GM21360 (cell line): Measurements from ENCODE around the gene LARP6.

Experiments used
- ATAC-seq: cut with Tn5 transposase; IDR thresholded peaks from one replicate; pipeline ENCODE4 v1.9.1; 2021; ENCODE audit warnings: mild to moderate bottlenecking, moderate library complexity; ENCODE audit not compliant: unreplicated experiment

Gene LARP6

DNA sequence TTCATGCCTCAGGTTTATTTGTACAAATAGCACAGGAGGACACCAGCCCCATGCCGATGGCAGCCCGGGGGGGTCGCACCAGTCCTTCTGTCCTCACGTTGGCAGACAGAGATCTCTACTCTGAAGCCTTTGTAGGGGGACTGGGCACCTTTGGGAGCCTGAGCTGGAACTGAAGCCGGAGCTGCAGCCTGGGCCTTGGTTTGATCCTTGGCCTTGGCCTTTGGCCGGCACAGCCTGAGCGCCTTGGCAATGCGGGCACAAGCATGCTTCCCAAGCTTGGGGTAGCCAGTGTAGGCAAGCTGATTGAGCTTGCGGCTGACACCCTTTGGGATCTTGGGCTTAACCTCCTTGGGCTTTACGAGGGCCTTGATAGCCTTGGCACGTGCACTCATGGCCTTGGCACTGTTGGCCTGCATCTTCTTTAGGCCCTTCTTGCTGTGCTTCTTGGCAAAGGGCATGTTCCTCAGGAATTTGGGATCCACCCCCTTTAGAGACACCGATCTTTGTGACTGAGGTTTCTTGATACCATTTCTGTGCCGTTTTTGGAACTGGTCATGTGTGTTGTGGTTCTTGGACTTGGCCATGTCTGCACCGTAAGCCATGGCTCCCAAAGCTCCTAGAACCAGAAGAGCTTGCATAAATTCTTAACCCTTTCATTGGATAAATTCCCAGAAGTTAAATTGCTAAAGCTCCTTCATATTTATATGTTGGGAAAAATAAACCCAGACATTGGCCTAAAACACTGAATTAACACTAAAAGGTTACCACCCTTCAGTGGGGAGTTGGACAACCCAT is 57.2 kb downstream of the LARP6 start:
- no peak for ATAC-seq

DNA sequence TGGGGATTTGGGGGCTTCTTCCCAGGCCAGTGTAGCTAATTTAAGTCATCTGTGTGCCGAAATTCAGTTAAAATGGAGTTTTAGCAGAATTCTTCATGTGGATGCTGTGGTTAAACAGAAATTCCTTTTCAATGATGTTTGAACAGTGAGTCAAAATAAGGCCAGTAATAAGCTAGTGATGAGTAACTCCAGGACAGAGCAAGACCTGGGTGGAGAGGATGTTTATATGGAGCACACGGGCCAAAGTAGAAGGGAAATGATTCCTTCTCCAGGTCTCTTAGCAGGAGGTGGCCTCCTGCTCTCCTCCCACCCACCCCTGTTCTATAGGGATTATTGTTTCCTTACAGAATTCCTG is 58.7 kb downstream of the LARP6 start:
- no peak for ATAC-seq

GRCh38 chr15:70794596-70795310 is 59.2 kb downstream of the LARP6 start:
- ATAC-seq: no peak

GRCh38 chr15:70793694-70794093 is 60.3 kb downstream of the LARP6 start:
- ATAC-seq: no peak

DNA sequence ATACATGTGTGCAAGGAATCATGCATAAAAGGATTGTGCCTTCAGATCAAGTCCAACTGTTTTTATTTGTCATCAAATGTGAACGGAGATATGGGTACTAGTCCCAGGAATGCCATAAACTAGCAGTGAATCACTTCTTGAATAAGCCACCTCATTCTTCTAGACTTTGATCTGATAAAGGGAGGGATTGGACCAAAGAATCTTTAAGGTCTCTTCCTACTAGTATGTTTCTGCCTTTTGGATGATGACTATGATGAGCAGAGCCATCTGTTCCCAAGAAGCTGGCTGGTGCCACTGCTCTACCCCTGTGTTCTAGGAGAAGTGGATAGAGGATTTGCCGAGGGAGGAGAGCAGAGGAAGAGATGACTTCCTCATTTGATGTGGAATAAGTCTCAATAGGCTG is 61.8 kb downstream of the LARP6 start:
- no peak for ATAC-seq

DNA sequence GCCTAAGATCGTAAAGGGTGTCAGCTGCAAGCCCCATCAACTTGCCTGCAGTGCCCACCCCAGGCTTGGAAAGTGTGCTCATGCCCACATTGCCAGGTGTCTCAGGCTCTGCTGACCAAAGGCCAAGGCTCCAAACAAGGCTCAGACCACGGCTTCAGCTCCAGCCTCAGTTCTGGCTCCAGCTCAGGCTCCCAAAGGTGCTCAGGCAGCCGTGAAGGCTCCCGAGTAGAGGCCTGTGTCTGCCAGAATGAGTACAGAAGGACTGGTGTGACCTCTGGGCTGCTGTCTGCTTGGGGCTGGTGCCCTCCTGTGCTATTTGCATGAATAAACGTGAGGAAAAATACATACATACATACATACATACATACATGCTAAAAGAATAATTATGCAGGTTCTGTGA is 62.7 kb downstream of the LARP6 start:
- no peak for ATAC-seq

DNA sequence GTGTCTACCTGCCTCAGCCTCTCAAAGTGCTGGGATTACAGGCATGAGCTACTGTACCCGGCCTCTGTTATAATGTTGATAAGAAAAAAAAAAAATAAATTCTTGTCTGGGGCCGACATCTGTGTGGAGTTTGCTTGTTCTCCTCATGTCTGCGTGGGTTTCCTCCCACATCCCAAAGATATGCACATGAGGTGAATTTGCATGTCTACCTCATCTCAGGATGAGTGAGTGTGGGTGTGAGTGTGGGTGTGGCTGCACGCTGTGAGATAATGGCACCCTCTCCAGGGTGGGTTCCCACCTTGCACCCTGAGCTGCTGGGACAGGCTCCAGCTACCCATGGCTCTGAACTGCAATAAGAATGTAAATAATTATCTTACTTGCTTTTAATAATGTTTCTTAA is 64.7 kb downstream of the LARP6 start:
- no peak for ATAC-seq

- no peak for ATAC-seq
Measured at GRCh38 chr15:70788114-70789049, 65.6 kb downstream of the LARP6 start.

DNA sequence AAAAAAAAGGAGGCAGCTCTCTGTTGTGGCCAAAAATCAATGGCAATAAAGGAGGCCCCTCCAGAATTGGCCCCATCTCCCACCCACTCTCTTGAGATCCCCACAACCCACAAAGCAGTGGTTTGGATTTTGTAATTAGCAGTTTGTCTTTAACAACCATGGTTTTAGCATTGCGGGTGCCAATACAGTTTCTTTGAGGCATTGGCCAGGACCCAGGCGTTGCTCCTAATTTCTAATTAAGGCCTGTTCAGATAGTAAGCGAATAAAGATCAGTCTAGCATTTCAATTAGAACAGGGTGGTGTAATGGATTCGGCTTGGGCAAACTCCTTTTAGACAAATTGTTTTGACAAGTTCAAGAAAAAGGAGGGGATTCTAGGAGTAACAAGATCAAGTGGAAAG is 67.0 kb downstream of the LARP6 start:
- ATAC-seq: no peak

DNA sequence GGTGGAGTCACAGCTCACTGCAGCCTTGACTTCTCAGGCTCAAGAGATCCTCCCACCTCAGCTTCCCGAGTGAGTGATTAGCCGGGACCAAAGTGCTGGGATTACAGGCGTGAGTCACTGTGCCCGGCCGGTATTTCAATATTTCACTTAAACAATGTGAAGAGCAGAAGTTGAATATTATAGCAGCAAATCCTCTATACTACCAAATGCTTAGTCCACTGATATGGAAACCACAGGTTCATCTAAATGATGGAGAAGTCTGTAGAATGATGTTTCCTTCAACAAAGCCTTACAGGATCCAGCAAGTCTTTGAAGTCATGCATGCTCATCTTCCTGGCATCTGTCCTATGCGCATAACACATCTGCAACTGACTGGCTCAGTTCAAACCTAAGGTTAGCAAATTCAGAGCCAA is 70.3 kb downstream of the LARP6 start:
- no peak for ATAC-seq

DNA sequence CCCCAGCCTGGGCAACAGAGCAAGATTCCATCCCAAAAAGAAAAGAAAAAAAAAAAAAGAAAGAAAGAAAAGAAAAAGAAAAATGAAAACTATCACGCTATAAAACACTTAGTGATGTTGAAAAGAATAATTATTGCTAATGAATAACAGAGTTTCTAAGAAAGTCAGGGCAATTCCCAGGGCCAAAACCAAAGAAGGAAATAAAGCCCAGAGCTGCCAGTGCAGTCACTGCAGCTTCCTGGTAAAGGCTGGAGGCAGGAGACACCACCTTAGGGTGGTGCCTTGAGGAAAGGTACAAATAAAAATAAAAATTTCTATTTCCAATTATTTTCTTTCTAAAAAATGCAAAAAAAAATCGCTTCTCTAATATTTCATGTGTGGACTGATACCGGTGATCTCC is 70.9 kb downstream of the LARP6 start:
- ATAC-seq: no peak

DNA sequence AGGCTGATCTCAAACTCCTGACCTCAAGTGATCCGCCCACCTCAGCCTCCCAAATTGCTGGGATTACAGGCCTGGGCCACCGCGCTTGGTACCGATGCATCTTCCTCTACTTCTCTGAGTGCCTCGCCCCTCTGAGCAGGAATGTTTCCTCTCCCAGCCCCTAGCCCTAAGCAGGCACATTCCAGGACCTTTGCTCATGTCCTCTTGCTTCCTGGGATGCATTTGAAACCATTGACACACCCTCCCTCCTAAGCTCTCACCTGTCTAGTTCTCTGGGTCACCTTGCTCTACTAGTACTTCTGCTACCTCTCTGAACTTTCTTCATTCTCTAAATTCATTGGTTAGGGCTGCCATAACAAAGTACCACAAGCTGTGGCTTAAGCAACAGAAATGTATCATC is 72.7 kb downstream of the LARP6 start:
- ATAC-seq: no peak
